Hepatocyte (in vitro differentiated cells): ENCODE results near the gene MGAT5. TPM values are rescaled to one million over a fixed set of nuclear protein-coding genes. Genes with fewer than 3 reads are reported as not detected.

Experiments used
- DNase-seq: peaks from one replicate; pipeline ENCODE4 v3.0.0-alpha.2; 2016; ENCODE audit warnings: low spot score
- H2AFZ ChIP-seq: fragments of 200-600 bp; sonication (generic); 2 replicates; pipeline ENCODE4 v1.6.0; 2016; ENCODE audit warnings: antibody characterized with exemption, mild to moderate bottlenecking
- H3K27ac ChIP-seq: fragments of 200-600 bp; sonication (generic); 2 replicates; pipeline ENCODE4 v1.5.1; 2016; ENCODE audit warnings: mild to moderate bottlenecking
- H3K27me3 ChIP-seq: fragments of 200-600 bp; sonication (generic); 2 replicates; pipeline ENCODE4 v1.6.1; 2016
- H3K36me3 ChIP-seq: fragments of 200-600 bp; sonication (generic); replicated peaks from 2 replicates; pipeline ENCODE4 v1.5.1; 2016; ENCODE audit warnings: low read depth; ENCODE audit not compliant: insufficient read depth
- H3K4me1 ChIP-seq: fragments of 200-600 bp; sonication (generic); 2 replicates; pipeline ENCODE4 v1.5.1; 2016; ENCODE audit warnings: mild to moderate bottlenecking, moderate library complexity; ENCODE audit not compliant: insufficient read depth
- H3K4me2 ChIP-seq: fragments of 200-600 bp; sonication (generic); 2 replicates; pipeline ENCODE4 v1.6.0; 2016
- H3K4me3 ChIP-seq: fragments of 200-600 bp; sonication (generic); 2 replicates; pipeline ENCODE4 v1.5.1; 2016; ENCODE audit warnings: mild to moderate bottlenecking
- H3K79me2 ChIP-seq: fragments of 200-600 bp; sonication (generic); 2 replicates; pipeline ENCODE4 v1.6.0; 2017; ENCODE audit warnings: mild to moderate bottlenecking
- H3K9me2 ChIP-seq: fragments of 200-600 bp; sonication (generic); replicated peaks from 2 replicates; pipeline ENCODE4 v1.6.0; 2017; ENCODE audit warnings: mild to moderate bottlenecking; ENCODE audit not compliant: insufficient read depth
- H3K9me3 ChIP-seq: fragments of 200-600 bp; sonication (generic); 2 replicates; pipeline ENCODE4 v1.5.1; 2016; ENCODE audit warnings: low read depth, mild to moderate bottlenecking
- H4K20me1 ChIP-seq: fragments of 200-600 bp; sonication (generic); 2 replicates; pipeline ENCODE4 v1.6.0; 2016; ENCODE audit warnings: mild to moderate bottlenecking; ENCODE audit not compliant: insufficient read depth, poor library complexity, severe bottlenecking
- EZH2 ChIP-seq: fragments of 200-600 bp; sonication (generic); IDR thresholded peaks from 2 replicates; pipeline ENCODE4 v1.6.1; 2016; ENCODE audit warnings: antibody characterized with exemption, mild to moderate bottlenecking, borderline replicate concordance
- EZH2phosphoT487 ChIP-seq: fragments of 200-600 bp; sonication (generic); IDR thresholded peaks from one replicate; pipeline ENCODE4 v1.6.1; 2018; ENCODE audit warnings: antibody characterized with exemption, mild to moderate bottlenecking, low read depth, moderate library complexity; ENCODE audit not compliant: unreplicated experiment, severe bottlenecking
- WGBS: methylation state at CpG from one replicate; pipeline ENCODE4 v1.1.6; 2016; ENCODE audit warnings: low lambda C conversion rate; ENCODE audit errors: missing lambda C conversion rate; 5-methylcytosine and 5-hydroxymethylcytosine counted together
- polyA plus RNA-seq: library from polyadenylated mRNA; unstranded; fragments of >200 nt; fragmentation: Nextera tagmentation; extraction: Ambion mirVana; gene quantifications from 2 replicates; pipeline ENCODE4 v1.2.1, GENCODE V29; 2016
- total RNA-seq: library from RNA; depleted of rRNA; stranded (reverse); fragments of >200 nt; gene quantifications from 2 replicates; pipeline ENCODE4 v1.2.3, GENCODE V29; 2014
- TF ChIP-seq, protein P1 (sequence below): fragments of 200-600 bp; sonication (generic); IDR thresholded peaks from 2 replicates; pipeline ENCODE4 v1.5.1; 2016; ENCODE audit warnings: antibody characterized with exemption, mild to moderate bottlenecking; ENCODE audit not compliant: poor library complexity

The MGAT5 gene, protein sequence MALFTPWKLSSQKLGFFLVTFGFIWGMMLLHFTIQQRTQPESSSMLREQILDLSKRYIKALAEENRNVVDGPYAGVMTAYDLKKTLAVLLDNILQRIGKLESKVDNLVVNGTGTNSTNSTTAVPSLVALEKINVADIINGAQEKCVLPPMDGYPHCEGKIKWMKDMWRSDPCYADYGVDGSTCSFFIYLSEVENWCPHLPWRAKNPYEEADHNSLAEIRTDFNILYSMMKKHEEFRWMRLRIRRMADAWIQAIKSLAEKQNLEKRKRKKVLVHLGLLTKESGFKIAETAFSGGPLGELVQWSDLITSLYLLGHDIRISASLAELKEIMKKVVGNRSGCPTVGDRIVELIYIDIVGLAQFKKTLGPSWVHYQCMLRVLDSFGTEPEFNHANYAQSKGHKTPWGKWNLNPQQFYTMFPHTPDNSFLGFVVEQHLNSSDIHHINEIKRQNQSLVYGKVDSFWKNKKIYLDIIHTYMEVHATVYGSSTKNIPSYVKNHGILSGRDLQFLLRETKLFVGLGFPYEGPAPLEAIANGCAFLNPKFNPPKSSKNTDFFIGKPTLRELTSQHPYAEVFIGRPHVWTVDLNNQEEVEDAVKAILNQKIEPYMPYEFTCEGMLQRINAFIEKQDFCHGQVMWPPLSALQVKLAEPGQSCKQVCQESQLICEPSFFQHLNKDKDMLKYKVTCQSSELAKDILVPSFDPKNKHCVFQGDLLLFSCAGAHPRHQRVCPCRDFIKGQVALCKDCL
- total RNA-seq (30.2 and 32.1 TPM in 2 replicates), polyA plus RNA-seq (5.3 and 9.1 TPM in 2 replicates)

DNA sequence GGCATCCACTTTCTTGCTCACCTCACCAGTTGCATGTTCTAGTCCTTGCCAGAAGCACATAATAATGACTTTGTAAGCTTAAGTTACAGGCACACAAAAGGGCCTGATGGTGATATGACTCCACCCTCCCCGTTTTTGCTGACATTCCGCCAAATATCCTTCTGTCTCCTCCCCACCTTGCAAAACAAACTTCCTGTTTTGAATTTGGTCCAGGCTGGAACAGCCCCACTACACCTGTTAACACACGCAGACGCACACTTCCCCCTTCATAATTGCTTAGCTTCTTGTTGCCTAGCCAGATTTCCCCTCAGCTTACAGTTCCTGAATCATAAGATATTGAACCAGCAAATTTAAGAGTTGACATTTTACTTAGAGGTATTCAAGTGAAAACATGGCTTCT is at the start of gene MGAT5:
MGAT5 (plus strand) TSS at position 269 of the 400 bp plus-strand sequence. CDS start 332 bp downstream, outside the sequence.
- no peaks in the 10 kb centered on the region for H3K9me3 ChIP-seq
- 87% methylated on average over 4 of the region's 4 CpGs for WGBS
- H3K4me3 ChIP-seq = no peak within 1 kb of the TSS
- DNase-seq = no peak
- no peak within 1 kb of the TSS for H3K27ac ChIP-seq
- H3K4me1 ChIP-seq = no peaks in the 10 kb centered on the region
- peaks cover 14% of the 10 kb centered on the region for H3K79me2 ChIP-seq
- no peak within 1 kb of the TSS for H3K4me2 ChIP-seq
- H2AFZ ChIP-seq = no peak within 1 kb of the TSS
- TF ChIP-seq, protein P1, sequence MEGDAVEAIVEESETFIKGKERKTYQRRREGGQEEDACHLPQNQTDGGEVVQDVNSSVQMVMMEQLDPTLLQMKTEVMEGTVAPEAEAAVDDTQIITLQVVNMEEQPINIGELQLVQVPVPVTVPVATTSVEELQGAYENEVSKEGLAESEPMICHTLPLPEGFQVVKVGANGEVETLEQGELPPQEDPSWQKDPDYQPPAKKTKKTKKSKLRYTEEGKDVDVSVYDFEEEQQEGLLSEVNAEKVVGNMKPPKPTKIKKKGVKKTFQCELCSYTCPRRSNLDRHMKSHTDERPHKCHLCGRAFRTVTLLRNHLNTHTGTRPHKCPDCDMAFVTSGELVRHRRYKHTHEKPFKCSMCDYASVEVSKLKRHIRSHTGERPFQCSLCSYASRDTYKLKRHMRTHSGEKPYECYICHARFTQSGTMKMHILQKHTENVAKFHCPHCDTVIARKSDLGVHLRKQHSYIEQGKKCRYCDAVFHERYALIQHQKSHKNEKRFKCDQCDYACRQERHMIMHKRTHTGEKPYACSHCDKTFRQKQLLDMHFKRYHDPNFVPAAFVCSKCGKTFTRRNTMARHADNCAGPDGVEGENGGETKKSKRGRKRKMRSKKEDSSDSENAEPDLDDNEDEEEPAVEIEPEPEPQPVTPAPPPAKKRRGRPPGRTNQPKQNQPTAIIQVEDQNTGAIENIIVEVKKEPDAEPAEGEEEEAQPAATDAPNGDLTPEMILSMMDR = no peak
- no peak for TF ChIP-seq EZH2
- TF ChIP-seq EZH2phosphoT487 = no peak
- H3K36me3 ChIP-seq = no peaks in the 10 kb centered on the region
- H3K27me3 ChIP-seq = no peaks in the 10 kb centered on the region
- no peaks in the 10 kb centered on the region for H4K20me1 ChIP-seq
- no peaks in the 10 kb centered on the region for H3K9me2 ChIP-seq

DNA sequence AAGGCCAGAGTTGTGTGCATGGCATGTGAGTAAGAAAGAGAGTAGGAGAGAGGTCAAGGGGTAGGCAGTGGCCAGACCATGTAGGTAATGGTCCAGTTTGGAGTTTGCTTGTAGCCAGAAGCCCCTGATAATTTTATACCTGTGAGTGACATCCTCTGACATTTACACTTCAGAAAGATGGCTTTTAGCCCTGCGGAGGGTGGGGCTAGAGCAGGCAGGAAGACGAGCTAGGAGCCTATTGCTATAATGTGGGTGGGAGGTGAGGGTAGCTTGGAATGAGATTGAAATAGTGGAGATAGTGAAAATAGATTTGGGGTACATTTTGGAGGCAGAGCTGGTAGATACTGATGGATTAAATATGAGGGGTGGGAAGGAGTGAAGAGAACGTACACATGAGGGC is 48.8 kb upstream of the MGAT5 start:
- Histone ChIP-seq H3K9me3 (no peaks in the 10 kb centered on the region), H3K79me2 (peaks cover 65% of the 10 kb centered on the region), H3K4me1 (peaks cover 7% of the 10 kb centered on the region), H2AFZ (no peak overlapping the region), H3K9me2 (no peaks in the 10 kb centered on the region), H3K4me2 (no peak overlapping the region), H4K20me1 (no peaks in the 10 kb centered on the region), H3K4me3 (no peak overlapping the region), H3K27me3 (no peaks in the 10 kb centered on the region), H3K27ac (no peak overlapping the region), H3K36me3 (no peaks in the 10 kb centered on the region)
- 95% methylated on average over 3 of the region's 3 CpGs for WGBS
- no peak for TF ChIP-seq EZH2phosphoT487
- no peak for TF ChIP-seq EZH2
- TF ChIP-seq, protein P1 = no peak
- no peak for DNase-seq

DNA sequence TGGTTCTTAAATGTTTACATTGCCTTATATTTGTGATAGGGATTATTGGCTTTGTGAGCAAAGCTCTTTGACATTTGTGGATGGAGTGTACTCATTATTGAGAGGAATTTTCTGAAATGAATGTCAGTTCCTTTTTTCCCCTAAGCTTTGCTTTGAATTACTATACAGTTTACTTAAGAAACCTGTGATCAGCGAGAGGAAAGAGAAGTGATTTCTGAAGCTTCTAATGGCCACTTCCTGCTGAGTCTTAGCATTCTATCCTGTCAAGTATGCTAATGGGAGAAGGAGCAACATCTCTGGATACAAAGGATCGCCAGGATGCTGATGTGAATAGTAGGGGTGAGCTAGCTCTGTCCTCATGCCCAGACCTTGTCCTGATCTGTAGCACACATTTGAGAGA is 47.8 kb upstream of the MGAT5 start:
- WGBS = 52% methylated on average over 2 of the region's 2 CpGs
- no peaks in the 10 kb centered on the region for H4K20me1 ChIP-seq
- H2AFZ ChIP-seq = no peak overlapping the region
- no peaks in the 10 kb centered on the region for H3K36me3 ChIP-seq
- peaks cover 56% of the 10 kb centered on the region for H3K79me2 ChIP-seq
- no peak overlapping the region for H3K4me2 ChIP-seq
- peaks cover 7% of the 10 kb centered on the region for H3K4me1 ChIP-seq
- no peak overlapping the region for H3K27ac ChIP-seq
- H3K9me2 ChIP-seq = no peaks in the 10 kb centered on the region
- DNase-seq = no peak
- TF ChIP-seq EZH2phosphoT487 (no peak), EZH2 (no peak)
- TF ChIP-seq, protein P1 = no peak
- H3K27me3 ChIP-seq = no peaks in the 10 kb centered on the region
- H3K4me3 ChIP-seq = no peak overlapping the region
- no peaks in the 10 kb centered on the region for H3K9me3 ChIP-seq
